ENCODE measurements around the gene TUBGCP3. TPM values are rescaled to one million over a fixed set of nuclear protein-coding genes. Genes with fewer than 3 reads are reported as not detected.

The TUBGCP3 gene
- polyA plus RNA-seq, 1 donor from 2014 or later, result 20.3 TPM

GRCh38 chr13:112545856-112546255, 42.1 kb downstream of the TUBGCP3 start:
- no peak overlapping the region for H3K9ac ChIP-seq (ENCODE audit: low read length)
- no peaks in the 10 kb centered on the region for H3K27me3 ChIP-seq (ENCODE audit: insufficient read depth, low read depth, low read length)
- no peak overlapping the region for H2AFZ ChIP-seq (ENCODE audit: low read depth, low read length)
- TF ChIP-seq TAF1 (IDR thresholded peaks at IDR 0.05; ENCODE audit: low read depth) (no peak), SMC3 (conservative IDR thresholded peaks at IDR 0.05; ENCODE audit: poor library complexity) (no peak), POLR2AphosphoS5 (IDR thresholded peaks at IDR 0.05) (no peak), REST (IDR thresholded peaks at IDR 0.05; ENCODE audit: borderline replicate concordance) (no peak), MXI1 (conservative IDR thresholded peaks at IDR 0.05; ENCODE audit: poor library complexity, severe bottlenecking) (no peak), EP300 (conservative IDR thresholded peaks at IDR 0.05; ENCODE audit: poor library complexity, severe bottlenecking) (no peak), RAD21 (conservative IDR thresholded peaks at IDR 0.05) (no peak), EZH2 (IDR thresholded peaks at IDR 0.05; ENCODE audit: borderline replicate concordance, insufficient read depth, low read length, poor library complexity, severe bottlenecking) (no peak)
- TF ChIP-seq, protein P1, sequence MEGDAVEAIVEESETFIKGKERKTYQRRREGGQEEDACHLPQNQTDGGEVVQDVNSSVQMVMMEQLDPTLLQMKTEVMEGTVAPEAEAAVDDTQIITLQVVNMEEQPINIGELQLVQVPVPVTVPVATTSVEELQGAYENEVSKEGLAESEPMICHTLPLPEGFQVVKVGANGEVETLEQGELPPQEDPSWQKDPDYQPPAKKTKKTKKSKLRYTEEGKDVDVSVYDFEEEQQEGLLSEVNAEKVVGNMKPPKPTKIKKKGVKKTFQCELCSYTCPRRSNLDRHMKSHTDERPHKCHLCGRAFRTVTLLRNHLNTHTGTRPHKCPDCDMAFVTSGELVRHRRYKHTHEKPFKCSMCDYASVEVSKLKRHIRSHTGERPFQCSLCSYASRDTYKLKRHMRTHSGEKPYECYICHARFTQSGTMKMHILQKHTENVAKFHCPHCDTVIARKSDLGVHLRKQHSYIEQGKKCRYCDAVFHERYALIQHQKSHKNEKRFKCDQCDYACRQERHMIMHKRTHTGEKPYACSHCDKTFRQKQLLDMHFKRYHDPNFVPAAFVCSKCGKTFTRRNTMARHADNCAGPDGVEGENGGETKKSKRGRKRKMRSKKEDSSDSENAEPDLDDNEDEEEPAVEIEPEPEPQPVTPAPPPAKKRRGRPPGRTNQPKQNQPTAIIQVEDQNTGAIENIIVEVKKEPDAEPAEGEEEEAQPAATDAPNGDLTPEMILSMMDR (IDR thresholded peaks at IDR 0.05; ENCODE audit: poor library complexity, severe bottlenecking), result no peak
- no peak overlapping the region for H3K4me3 ChIP-seq (ENCODE audit: low read length)
- no peaks in the 10 kb centered on the region for H3K9me3 ChIP-seq (ENCODE audit: low read length)
- H3F3A ChIP-seq (ENCODE audit: insufficient read depth, low read length, poor library complexity, severe bottlenecking), result no peaks in the 10 kb centered on the region
- H3K27ac ChIP-seq (ENCODE audit: low read length), result no peak overlapping the region
- H3K4me2 ChIP-seq (ENCODE audit: low read length), result no peak overlapping the region
- H3K9me2 ChIP-seq (ENCODE audit: insufficient read depth, low read length), result no peaks in the 10 kb centered on the region
- H3K79me2 ChIP-seq (replicated peaks; ENCODE audit: insufficient read depth, low read length), result no peaks in the 10 kb centered on the region
- H4K20me1 ChIP-seq (ENCODE audit: insufficient read depth), result no peaks in the 10 kb centered on the region
- no peaks in the 10 kb centered on the region for H3K36me3 ChIP-seq (ENCODE audit: insufficient read depth, low read length)

DNA sequence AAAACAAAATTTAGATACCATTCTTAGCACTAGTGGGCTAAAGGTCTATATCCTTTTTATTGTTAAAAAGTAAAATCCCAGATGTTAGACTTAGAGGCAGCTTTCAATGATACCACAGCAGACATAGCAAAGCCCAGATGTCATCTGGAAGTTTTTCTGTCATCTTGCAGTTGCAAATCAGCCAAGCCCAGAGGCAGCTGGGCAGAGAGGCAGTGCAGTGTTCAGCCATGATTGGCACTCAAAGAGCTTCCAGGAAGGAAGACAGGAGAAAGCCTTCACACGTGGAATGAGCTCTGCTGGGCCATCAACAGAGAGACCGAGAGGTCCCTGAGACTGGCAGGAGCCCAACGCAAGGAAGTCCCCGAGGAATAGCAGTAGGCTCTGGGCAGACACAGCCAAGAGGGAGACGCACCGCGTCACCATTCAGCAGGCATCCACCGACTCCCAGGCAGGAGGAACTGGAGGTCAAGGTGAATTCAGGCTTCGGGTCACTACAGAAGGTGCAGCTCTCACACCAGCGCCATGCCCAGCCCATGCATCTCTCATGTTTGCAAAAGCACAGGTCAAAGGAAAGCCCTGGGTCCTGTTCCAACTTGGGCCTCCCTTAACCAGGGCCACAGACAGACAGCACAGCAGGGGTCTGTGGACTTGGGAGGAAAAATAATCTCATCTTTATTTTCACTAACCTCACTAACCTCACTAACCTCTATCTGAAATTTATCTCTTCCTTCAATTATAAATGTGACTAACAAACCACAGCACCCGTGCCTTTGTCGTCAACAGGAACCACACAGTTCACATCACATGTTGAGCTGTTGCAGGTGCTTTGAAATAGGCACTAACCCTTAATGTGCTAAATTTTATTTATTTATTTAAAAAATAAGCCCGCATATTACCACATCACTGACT, 54.9 kb downstream of the TUBGCP3 start:
- no peaks in the 10 kb centered on the region for H3K79me2 ChIP-seq (replicated peaks; ENCODE audit: insufficient read depth, low read length)
- TF ChIP-seq RAD21 (conservative IDR thresholded peaks at IDR 0.05), result no peak
- no peak for TF ChIP-seq TAF1 (IDR thresholded peaks at IDR 0.05; ENCODE audit: low read depth)
- no peak for TF ChIP-seq REST (IDR thresholded peaks at IDR 0.05; ENCODE audit: borderline replicate concordance)
- no peak for TF ChIP-seq EZH2 (IDR thresholded peaks at IDR 0.05; ENCODE audit: borderline replicate concordance, insufficient read depth, low read length, poor library complexity, severe bottlenecking)
- TF ChIP-seq SMC3 (conservative IDR thresholded peaks at IDR 0.05; ENCODE audit: poor library complexity), result no peak
- no peak for TF ChIP-seq MXI1 (conservative IDR thresholded peaks at IDR 0.05; ENCODE audit: poor library complexity, severe bottlenecking)
- TF ChIP-seq POLR2AphosphoS5 (IDR thresholded peaks at IDR 0.05), result no peak
- TF ChIP-seq EP300 (conservative IDR thresholded peaks at IDR 0.05; ENCODE audit: poor library complexity, severe bottlenecking), result no peak
- TF ChIP-seq, protein P1 (IDR thresholded peaks at IDR 0.05; ENCODE audit: poor library complexity, severe bottlenecking), result no peak

More for the DNA sequence above, 54.9 kb downstream of the TUBGCP3 start:
- H2AFZ ChIP-seq (ENCODE audit: low read depth, low read length), result no peak overlapping the region
- no peak overlapping the region for H3K27ac ChIP-seq (ENCODE audit: low read length)
- H3K9me3 ChIP-seq (ENCODE audit: low read length), result no peaks in the 10 kb centered on the region
- no peaks in the 10 kb centered on the region for H3K27me3 ChIP-seq (ENCODE audit: insufficient read depth, low read depth, low read length)
- H3K9me2 ChIP-seq (ENCODE audit: insufficient read depth, low read length), result no peaks in the 10 kb centered on the region
- H3K4me2 ChIP-seq (ENCODE audit: low read length), result no peak overlapping the region
- no peaks in the 10 kb centered on the region for H3F3A ChIP-seq (ENCODE audit: insufficient read depth, low read length, poor library complexity, severe bottlenecking)
- H4K20me1 ChIP-seq (ENCODE audit: insufficient read depth), result no peaks in the 10 kb centered on the region
- no peak overlapping the region for H3K4me3 ChIP-seq (ENCODE audit: low read length)
- no peaks in the 10 kb centered on the region for H3K36me3 ChIP-seq (ENCODE audit: insufficient read depth, low read length)
- no peak overlapping the region for H3K9ac ChIP-seq (ENCODE audit: low read length)
